SKM-1 treated with dmso at 0.1 percent for 144 hours (cell line): Measurements from ENCODE around the gene CRIP2.

Experiments used
- DNase-seq: peaks from one replicate; lab custom pipeline; 2025; ENCODE audit not compliant: unreplicated experiment; lab: John Stamatoyannopoulos, UW

CRIP2 gene

DNA sequence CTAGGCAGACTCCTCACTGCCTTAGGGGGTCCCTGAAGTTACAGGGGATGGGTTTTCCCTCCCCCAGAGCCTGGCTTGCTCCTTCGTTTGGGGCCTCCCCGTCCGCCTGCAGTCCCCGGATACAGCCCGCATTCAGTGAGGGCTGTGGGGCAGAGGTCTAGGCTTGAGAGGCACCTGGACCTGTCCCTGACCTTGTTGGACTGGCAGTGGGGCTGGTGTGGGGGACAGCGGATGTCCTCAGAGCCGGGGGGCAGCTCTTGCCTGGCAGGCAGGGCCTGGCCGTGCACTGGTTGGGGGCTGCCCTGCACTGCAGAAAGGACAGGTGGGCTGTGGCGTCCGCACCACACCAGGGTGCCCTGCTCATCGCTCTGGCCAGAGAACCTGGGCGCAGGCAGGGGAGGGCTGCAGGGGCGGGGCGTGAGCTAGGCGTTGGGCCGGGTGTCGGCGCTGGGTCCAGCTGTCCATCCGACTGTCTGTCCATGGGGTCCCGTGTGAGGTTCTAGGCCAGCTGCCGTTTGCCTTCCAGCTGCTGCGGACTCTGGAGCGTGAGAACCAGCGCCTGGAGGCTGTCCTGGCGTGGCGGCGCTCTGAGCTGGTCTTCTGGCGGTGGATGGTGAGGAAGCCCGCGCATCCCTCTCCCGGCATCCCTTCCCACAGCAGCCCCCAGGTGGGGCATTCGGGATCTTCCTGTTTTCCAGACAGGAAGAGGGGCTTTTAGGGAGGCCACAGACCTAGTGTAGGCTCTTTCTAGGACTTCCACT, 22.4 kb downstream of the CRIP2 start:
- DNase-seq = no peak

DNA sequence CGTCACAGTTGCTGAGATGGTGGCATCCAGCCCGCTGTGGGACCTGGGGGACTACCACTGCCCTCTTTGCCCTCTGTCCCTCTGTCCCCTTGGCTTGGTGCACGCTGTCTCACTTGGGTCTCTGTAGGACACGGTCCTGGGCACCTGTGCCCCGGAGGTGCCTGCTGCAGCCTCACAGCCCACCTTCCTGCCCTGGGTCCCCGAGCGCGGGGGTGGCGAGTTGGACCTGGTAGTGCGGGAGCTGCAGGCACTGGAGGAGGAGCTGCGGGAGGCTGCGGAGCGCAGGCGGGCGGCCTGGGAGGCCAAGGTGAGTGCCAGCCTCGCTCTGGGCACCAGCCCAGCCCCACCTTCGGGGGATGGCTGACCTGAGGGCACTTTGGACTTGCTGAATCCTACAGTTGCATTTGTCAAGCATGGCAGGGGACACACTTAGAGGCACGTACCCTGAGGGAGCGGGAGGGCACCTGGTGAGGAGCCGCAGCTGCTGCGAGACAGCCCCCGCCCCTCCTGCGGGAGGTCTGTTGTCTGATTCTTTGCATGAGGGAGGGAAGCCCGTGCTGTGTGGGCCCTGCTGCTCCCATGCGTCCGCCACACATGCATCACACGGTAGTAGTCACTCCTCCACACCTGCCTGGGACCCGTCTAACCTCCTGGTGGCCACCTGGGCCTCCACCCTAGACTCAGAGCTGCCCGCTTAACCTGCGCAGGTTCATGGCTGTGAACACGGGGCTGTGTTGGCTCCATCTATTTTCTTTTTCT, 23.2 kb downstream of the CRIP2 start:
- no peak for DNase-seq

DNA sequence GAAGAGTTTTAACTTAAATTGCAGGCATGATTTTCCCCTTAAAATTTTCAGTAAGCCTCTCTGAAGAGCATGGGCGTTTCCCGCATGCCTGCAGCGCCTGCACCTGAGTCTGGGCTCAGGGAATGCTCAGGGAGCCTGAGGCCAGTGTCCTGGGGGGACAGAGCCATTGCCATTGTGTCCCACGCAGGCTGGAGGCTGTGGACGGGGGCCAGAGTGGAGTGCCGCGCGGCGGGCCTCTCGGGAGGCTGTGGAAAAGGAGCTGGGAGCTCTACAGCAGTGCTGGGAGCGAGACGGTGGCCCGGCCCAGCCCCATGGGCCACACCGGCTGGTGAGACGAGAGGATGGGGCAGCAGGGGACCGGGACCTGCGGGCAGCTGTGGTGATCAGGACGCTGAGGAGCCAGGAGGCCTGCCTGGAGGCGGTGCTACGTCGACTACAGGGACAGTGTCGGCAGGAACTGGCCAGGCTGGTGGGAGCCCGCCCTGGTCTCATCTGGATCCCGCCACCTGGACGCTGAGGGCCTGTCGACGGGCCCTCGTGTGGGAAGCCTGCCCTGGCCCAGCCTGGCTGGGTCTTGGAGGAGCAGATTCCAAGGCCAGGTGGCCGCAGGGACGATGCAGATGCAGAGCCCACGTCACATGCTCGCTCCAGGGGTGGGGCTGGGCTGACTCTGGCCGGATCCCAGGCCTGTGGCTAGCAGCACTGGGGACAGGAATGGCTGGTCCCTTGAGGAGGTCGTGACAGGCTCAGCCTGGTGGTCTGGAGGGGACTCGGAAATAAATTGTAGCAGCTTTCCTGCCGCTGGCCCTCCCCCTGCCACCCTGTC, 24.0 kb downstream of the CRIP2 start:
- no peak for DNase-seq

DNA sequence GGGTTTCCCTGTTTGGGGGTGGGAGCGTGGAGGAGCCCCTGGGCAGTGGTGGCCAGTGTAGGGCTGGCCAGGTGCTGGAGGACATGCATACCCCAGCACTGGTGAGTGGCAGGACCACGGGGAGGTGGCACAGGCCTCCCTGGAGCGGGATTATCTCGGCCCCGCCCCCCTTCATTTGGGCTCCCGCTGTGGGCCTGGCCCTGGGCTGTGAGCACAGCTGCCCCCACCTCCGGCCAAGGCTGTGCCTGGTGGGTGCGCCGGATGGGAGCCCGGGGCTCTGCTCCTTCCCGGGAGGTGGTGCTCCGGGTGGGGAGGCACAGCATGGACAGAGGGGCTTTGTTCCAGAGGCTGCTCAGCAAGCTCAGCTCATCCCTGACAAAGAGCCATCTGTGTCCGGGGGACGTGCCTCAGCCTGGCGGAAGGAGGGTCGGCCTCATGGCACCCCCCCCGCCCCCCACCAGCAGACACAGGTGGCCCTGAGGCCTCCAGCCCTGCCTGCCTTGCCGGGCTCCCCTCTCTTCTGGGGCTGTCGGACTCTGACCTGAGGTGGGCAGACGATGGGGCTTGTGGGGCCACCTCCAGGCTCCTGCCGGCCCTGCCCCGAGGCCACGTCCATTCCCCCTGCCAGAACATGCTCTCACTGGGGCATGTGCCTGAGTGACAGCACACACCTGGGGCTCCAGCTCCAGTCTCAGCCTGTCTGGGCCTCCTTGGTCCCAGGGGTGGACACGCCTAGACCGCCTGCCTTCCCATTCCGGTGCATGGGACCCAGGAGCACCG, 24.8 kb downstream of the CRIP2 start:
- DNase-seq = no peak

DNA sequence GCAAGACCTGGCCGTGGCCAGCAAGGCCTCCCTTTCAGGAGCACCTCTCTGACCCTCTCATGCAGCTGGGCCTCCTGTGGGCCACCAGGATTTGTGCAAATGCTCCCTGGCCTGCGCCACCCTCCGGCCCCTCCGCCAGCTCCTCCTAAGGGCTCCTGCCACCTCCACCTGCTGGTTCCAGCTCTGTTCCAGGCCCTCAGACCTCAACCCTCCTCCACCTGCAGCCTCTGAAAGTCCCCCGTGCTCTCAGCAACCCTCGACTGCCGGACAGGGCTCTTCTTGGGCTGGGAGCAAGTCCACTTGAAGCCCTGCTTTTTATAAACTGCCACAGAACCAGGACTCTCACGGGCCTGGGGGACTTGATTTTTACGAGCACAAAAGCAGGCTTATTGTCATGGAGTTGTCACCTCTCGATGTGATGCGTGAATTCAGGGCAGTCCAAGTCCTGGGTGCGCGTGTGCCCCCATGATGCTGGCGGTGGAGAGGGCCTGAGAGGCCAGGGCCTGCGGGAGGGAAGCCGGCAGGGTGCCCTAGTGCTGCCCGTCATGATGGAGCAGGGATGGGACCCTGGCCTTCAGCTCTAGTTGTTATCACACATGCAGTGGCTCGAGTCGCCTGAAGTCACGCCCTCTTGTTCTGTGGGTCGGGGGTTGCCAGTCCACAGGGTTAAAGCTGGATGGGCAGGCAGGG, 25.6 kb downstream of the CRIP2 start:
- DNase-seq = no peak

DNA sequence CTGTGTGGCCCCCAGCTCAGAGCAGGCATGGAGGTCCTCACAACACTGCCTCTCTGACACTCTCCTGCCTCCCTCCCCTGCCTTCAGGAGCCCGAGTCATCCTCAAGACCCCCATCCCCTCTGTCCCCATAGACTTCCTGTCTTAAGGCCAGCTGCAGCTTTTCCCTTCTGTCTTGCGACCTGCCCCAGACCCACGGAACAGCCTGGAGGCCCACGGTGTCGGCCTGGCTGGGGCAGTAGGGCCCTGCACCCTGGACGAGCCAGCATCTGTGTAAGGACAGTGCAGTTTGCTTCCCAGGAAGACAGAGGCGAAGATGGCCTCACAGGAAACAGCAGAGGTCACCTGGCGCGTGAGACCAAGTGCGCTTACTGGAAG, 26.1 kb downstream of the CRIP2 start:
- DNase-seq = no peak

DNA sequence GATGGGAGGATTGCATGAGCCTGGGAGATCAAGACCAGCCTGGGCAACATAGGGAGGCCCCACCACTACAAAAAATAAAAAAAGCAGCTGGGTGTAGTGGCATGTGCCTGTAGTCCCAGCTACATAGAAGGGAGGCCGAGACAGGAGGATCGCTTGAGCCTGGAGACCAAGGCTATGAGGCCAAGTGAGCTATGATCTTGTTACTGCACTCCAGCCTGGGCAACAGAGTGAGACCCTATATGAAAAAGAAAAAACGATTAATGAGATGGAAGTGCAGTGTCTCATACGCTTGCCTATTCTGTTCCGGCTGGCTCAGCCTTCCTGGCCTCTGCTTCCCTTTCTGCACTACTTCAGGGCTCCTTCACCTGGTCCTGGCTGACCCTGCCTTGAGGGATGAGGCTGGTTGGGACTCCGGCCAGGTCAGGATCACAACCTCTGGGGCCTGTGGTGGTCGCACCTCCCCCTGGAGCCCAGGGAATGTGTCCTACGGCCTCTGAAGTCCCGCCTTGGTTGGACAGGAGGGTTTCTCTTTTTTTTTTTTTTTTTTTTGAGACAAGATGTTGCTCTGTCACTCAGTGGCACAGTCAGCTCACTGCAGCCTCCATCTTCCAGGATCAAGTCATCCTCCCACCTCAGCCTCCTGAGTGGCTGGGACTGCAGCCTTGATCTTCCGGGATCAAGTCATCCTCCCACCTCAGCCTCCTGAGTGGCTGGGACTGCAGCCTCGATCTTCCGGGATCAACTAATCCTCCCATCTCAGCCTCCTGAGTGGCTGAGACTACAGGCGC, 27.1 kb downstream of the CRIP2 start:
- no peak for DNase-seq

DNA sequence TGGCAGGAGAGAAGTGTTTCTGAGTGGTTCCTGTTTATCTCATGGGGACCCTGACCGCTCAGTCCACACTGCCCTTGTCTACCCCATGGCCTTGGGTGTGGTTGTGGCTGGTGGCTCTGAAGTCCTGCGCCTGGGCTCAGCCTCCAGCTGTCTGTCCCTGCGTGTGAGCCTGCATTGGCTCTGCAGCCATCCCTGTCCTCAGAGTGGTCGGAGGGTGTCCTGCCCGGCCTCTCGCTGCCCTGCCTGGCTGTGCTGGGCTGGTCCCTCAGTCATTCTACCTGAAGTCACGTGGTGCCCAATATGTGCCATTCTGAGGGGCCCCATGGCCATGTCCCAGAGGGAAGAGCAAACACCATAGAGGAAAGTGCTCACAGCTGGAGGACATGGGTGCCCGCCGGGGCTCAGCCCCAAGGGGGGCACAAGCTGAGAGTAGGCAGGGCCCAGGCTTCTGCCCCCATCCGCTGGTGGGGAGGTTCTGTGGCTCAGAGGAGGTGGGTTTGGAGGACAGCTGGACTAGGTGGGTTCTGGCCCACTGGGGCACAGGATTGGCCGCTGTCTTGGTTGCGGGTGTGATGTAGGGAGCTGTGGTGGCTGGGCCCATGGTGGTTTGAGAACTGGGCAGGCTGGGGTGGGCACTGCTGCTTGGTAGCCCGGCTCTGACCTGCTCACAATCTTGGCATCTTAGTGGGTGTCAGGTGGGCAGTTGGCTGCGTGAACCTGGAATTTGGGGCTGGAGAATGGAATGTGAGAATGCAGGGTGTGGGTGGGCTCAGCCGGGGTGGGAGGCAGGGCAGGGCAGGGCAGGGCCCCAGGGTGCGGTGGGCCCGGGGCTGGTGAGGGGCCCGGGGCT, 28.1 kb downstream of the CRIP2 start:
- no peak for DNase-seq

DNA sequence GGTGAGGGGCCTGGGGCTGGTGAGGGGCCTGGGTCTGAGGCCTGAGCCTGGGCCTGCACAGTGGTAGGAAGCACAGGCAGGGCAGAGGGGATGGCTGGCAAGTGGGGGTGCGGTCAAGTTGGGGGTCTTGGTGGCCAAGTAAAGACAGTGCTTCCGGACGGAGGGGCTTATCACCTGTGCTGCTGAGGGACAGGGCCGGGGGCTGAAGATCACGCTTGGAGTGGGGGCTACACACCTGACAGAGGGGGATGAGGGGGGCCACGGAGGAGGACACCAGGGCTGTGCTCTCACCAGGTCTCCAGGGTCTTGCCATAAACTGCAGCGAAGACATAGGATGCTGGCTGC, 28.6 kb downstream of the CRIP2 start:
- DNase-seq = no peak

DNA sequence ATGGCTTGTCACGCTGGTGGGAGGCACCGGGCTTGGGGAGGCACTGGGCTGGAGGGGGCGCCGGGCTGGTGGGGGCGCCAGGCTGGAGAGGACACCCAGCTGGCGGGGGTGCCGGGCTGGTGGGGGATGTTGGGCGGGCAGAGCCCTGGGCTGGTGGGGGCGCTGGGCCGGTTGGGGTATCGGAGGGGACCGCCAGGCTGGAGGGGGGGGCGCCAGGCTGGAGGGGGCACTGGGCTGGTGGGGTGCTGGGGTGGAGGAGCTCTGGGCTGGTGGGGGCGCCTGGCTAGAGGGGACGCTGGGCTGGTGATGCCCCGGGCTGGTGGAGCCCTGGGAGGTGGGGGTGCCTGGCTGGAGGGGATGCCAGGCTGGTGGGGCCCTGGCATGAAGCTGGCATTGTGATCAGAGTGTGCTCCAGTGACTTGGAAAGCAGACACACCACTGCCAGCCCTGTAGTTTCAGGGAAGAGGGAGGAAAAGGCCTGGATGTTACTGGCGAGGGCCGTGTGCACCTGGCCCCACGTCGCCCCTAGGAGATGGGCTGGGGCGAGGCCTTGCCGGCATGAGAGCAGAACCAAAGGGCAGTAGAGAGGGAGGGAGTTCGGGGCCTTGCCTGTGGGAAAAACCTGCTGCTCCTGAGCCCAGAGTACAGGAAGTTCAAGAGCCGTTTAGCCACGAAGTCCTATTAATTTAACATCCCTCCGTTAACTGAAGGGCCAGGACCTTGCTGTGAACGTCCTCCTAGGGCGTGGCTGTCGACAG, 29.5 kb downstream of the CRIP2 start:
- DNase-seq = no peak

DNA sequence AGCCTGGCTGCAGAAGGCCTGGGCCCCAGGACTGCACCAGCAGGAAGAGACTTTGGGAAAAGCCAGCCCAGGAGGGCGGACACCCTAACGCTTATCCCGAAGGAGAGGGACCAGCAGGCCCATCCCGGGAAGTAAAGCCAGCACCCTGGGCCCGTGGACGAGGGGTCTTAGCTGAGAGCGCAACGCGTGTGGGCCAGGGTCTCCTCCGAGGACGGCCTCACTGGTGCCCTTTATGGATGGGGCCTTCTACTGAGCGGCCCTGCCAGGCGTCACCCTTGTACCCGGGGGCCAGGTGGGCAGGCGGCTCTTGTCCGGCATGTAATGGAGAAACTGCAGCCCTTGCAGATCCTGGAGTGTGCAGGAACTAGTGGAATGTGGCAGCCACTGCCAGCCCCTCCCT, 30.5 kb downstream of the CRIP2 start:
- DNase-seq = no peak

DNA sequence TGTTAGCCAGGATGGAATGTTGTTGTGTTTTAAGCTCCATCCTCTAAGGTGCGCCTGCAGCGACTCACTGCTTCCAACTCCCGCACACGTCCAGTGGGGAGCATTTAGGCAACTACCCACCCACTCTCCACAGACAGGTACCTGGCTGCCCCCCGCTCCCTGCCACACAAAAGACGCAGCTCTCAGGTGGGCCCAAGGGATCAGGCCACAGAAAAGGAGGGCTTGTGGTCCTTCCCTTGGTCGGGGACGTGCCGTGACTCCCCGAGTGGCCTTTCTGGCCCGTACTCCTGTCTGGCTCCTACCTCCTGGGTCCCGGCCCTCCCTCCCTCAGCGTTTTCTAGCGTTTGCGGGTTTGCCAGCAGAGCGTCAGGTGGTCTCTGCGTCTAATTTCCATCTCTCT, 32.6 kb downstream of the CRIP2 start:
- no peak for DNase-seq

DNA sequence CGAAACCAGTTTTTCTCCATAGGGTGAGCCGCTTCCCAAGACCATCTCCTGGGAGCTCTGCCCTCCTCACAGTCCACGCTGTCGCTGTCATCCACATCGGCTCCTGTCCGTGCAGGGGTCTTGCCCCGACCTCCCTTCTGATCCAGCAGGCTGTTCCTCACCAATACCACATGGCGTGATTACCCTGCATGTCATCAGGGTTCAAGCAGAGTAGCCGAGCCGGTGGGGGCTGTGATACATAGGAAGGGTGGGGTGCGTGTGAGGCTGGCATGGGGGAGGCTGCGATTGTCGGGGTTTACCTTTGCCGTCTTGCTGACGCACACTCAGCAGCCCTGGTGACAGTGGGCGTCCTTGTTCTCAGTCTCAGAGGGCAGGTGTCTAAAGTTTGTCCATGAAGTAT, 33.4 kb downstream of the CRIP2 start:
- DNase-seq = no peak

DNA sequence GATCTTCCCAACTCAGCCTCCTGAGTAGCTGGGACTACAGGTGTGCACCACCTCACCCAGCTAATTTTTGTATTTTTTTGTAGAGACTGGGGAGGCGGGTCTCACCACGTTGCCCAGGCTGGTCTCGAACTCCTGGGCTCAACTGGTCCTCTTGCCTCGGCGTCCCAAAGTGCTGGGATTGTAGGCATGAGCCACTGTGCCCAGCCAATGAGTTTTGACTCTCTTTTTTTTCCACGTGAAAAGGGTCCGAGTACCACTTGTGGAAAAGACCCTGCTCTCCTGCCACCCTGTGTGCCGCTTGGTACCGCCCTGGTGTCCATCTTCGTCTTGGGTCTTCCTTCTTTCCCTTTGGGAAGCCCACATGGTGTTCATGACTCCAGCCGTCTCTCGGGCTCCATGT, 34.0 kb downstream of the CRIP2 start:
- no peak for DNase-seq

DNA sequence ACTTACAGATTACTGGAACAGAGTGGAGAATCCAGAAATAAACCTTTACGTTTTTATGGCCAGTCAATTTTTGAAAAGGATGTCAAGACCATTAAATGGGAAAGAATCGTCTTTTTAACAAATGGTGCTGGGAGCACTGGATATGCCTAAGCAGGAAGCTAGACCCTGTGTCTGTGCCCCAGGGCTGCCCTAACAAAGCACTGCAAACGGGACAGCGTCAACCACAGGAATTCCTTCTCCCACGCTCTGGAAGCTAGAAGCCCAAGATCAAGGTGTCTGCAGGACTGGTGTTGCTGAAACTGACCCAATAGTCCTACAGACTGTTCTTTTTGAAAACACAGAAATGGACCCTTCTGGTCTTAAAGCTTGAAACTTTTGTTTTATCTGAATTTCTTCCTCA, 42.5 kb downstream of the CRIP2 start:
- no peak for DNase-seq

DNA sequence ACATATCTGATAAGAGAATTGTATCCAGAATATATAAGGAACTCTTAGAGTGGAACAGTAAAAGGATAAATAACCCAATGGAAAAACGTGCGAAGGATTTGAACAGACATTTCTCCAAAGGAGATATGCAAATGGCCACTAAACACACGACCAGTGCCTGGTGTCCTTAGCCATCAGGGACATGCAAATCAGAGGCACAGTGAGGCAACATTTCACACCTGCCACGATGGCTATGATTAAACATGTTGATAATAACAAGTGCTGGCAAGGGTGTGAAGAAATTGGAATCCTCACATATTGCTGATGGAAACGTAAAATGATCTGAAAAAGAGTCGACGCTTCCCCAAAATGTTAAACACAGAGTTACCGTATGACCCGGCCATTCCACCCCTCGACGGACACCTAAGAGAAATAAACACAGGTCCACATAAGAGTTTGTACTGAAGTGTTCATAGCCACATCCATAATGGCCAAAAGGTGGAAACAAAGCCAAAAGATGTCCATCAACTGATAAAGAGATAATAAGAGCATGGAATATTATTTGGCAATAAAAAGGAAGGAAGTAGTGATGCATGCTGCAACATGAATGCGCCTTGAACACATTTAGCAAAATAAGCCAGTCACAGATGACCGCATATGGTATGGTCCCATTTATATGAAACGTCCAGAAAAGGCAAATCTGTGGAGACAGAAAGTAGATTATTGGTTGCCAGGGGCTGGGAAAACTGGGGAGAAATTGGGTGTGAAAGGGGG, 45.5 kb downstream of the CRIP2 start:
- no peak for DNase-seq

DNA sequence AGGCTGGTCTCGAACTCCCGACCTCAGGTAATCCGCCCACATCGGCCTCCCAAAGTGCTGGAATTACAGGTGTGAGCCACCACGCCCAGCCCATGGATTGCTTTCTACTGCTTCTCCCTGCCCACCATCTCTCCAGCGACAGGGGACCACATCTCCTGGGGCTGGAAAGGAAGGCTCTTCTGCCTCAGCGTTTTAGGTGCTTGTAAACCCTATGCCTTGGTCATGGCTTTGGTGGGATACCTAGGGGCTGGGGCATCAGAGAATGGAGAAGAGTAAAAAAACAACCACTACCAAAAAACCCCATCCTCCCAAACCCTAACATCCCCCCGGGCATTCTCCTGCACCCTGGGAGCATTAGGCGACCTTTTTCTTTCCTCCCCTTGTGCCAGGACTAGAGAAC, 50.7 kb downstream of the CRIP2 start:
- no peak for DNase-seq
